Loucy (cell line): ENCODE results near the gene ZNF407.

Source experiments
- H2AFZ ChIP-seq: fragments of 200-600 bp; sonication (generic); 2 replicates; pipeline ENCODE4 v1.6.0; 2016; ENCODE audit warnings: antibody characterized with exemption, mild to moderate bottlenecking, low read length, moderate library complexity
- H3F3A ChIP-seq: fragments of 200-600 bp; 2 replicates; pipeline ENCODE4 v1.6.0; 2016; ENCODE audit warnings: antibody characterized with exemption, low read depth, mild to moderate bottlenecking
- H3K27me3 ChIP-seq: fragments of 200-600 bp; sonication (generic); 2 replicates; pipeline ENCODE4 v1.6.1; 2014; ENCODE audit warnings: low read length, mild to moderate bottlenecking; ENCODE audit not compliant: insufficient read depth, poor library complexity, severe bottlenecking
- H3K36me3 ChIP-seq: fragments of 200-600 bp; sonication (generic); 2 replicates; pipeline ENCODE4 v1.6.1; 2016; ENCODE audit warnings: low read length; ENCODE audit not compliant: insufficient read depth
- H3K4me1 ChIP-seq: fragments of 200-600 bp; sonication (generic); 2 replicates; pipeline ENCODE4 v1.5.1; 2014; ENCODE audit warnings: low read length, mild to moderate bottlenecking; ENCODE audit not compliant: insufficient read depth, poor library complexity, severe bottlenecking
- H3K4me2 ChIP-seq: fragments of 200-600 bp; sonication (generic); 2 replicates; pipeline ENCODE4 v1.6.0; 2014; ENCODE audit warnings: antibody characterized with exemption, low read length, low read depth, mild to moderate bottlenecking; ENCODE audit not compliant: poor library complexity, severe bottlenecking
- H3K4me3 ChIP-seq: fragments of 200-600 bp; sonication (generic); 2 replicates; pipeline ENCODE4 v1.5.1; 2014; ENCODE audit warnings: low read length, mild to moderate bottlenecking, mixed read lengths; ENCODE audit not compliant: poor library complexity, severe bottlenecking
- H3K79me2 ChIP-seq: fragments of 200-600 bp; sonication (generic); 2 replicates; pipeline ENCODE4 v1.6.1; 2014; ENCODE audit warnings: low read length; ENCODE audit not compliant: insufficient read depth
- H3K9ac ChIP-seq: fragments of 200-600 bp; sonication (generic); 2 replicates; pipeline ENCODE4 v1.6.0; 2014; ENCODE audit warnings: mild to moderate bottlenecking, low read depth, low read length, moderate library complexity; ENCODE audit not compliant: poor library complexity, severe bottlenecking
- H3K9me2 ChIP-seq: fragments of 200-600 bp; sonication (generic); replicated peaks from 2 replicates; pipeline ENCODE4 v1.6.1; 2016; ENCODE audit warnings: low read depth, low read length, mixed read lengths
- H3K9me3 ChIP-seq: fragments of 200-600 bp; sonication (generic); 2 replicates; pipeline ENCODE4 v1.6.1; 2014; ENCODE audit warnings: mild to moderate bottlenecking, antibody characterized with exemption, low read length, low read depth; ENCODE audit not compliant: insufficient read depth
- H4K20me1 ChIP-seq: fragments of 200-600 bp; sonication (generic); 2 replicates; pipeline ENCODE4 v1.6.0; 2014; ENCODE audit warnings: antibody characterized with exemption, low read length, mild to moderate bottlenecking; ENCODE audit not compliant: insufficient read depth, poor library complexity, severe bottlenecking
- EZH2phosphoT487 ChIP-seq: fragments of 200-600 bp; IDR thresholded peaks from 2 replicates; pipeline ENCODE4 v1.6.1; 2018; ENCODE audit warnings: antibody characterized with exemption, mild to moderate bottlenecking, moderate library complexity, borderline replicate concordance
- TF ChIP-seq, protein P1 (sequence below): fragments of 200-600 bp; sonication (generic); conservative IDR thresholded peaks from 2 replicates; pipeline ENCODE4 v1.5.1; 2014; ENCODE audit warnings: mild to moderate bottlenecking, antibody characterized with exemption, low read length

Gene ZNF407

GRCh38 chr18:74793746-74794145, 196.1 kb downstream of the ZNF407 start:
- Histone ChIP-seq H3K9me3 (no peaks in the 10 kb centered on the region), H3K36me3 (no peaks in the 10 kb centered on the region), H3K4me2 (no peak overlapping the region), H3K4me3 (no peak overlapping the region), H3K9ac (no peak overlapping the region), H3K4me1 (no peaks in the 10 kb centered on the region), H4K20me1 (no peaks in the 10 kb centered on the region), H2AFZ (no peak overlapping the region), H3F3A (no peaks in the 10 kb centered on the region), H3K9me2 (no peaks in the 10 kb centered on the region), H3K27me3 (no peaks in the 10 kb centered on the region), H3K79me2 (no peaks in the 10 kb centered on the region)
- TF ChIP-seq, protein P1, sequence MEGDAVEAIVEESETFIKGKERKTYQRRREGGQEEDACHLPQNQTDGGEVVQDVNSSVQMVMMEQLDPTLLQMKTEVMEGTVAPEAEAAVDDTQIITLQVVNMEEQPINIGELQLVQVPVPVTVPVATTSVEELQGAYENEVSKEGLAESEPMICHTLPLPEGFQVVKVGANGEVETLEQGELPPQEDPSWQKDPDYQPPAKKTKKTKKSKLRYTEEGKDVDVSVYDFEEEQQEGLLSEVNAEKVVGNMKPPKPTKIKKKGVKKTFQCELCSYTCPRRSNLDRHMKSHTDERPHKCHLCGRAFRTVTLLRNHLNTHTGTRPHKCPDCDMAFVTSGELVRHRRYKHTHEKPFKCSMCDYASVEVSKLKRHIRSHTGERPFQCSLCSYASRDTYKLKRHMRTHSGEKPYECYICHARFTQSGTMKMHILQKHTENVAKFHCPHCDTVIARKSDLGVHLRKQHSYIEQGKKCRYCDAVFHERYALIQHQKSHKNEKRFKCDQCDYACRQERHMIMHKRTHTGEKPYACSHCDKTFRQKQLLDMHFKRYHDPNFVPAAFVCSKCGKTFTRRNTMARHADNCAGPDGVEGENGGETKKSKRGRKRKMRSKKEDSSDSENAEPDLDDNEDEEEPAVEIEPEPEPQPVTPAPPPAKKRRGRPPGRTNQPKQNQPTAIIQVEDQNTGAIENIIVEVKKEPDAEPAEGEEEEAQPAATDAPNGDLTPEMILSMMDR = no peak
- TF ChIP-seq EZH2phosphoT487 = no peak

DNA sequence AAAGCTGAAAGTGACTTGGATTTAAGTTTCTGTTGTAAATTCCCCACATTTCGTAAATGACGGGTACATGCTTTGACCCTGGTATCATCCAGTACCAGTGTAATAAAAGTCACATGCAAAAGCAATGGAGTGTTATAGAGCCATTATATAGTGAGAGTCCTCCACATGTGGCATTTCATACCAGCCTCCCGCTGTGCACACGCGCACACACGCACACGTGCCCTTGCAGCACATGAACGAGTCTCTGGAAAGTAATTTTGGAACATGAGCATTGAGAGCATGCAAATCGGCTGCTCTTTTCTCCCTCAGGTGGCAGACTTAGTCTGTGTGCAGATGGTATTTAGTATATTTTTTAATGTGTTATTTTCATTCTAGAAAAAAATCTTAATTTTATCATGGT, 198.1 kb downstream of the ZNF407 start:
- Histone ChIP-seq H3K79me2 (no peaks in the 10 kb centered on the region), H3K4me1 (no peaks in the 10 kb centered on the region)

DNA sequence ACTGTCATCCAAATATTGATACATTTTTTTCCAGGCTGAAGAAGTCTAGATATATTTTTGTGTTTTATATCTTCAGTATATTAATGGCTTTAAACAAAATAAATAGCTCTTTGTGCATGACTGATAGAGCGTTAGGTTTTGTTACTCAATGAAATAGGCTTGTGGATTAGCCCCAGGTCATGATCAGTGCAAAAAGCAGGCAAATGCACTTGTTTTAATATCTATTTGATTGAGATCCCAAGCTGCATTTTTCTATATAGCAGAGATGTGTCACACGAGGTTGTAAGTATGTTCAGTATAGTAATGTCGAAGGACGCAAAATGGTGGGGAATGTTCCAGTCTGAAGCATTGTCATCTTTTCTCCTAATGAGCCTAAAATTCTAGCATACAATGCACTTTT, 198.5 kb downstream of the ZNF407 start:
- no peak overlapping the region for H3K4me3 ChIP-seq
- H3K79me2 ChIP-seq = no peaks in the 10 kb centered on the region
- H3K36me3 ChIP-seq = no peaks in the 10 kb centered on the region
- H3K9me2 ChIP-seq = no peaks in the 10 kb centered on the region
- no peaks in the 10 kb centered on the region for H3K4me1 ChIP-seq
- no peaks in the 10 kb centered on the region for H3K27me3 ChIP-seq
- TF ChIP-seq, protein P1 = no peak
- no peak for TF ChIP-seq EZH2phosphoT487
- H4K20me1 ChIP-seq = no peaks in the 10 kb centered on the region
- H3K9me3 ChIP-seq = no peaks in the 10 kb centered on the region
- no peak overlapping the region for H3K9ac ChIP-seq
- H3F3A ChIP-seq = no peaks in the 10 kb centered on the region
- H3K4me2 ChIP-seq = no peak overlapping the region
- H2AFZ ChIP-seq = no peak overlapping the region

More for the DNA sequence above, 198.1 kb downstream of the ZNF407 start:
- TF ChIP-seq EZH2phosphoT487 = no peak
- TF ChIP-seq, protein P1 = no peak
- H3K9me3 ChIP-seq = no peaks in the 10 kb centered on the region
- no peaks in the 10 kb centered on the region for H3K36me3 ChIP-seq
- H2AFZ ChIP-seq = no peak overlapping the region
- H3K4me2 ChIP-seq = no peak overlapping the region
- H3K9me2 ChIP-seq = no peaks in the 10 kb centered on the region
- no peaks in the 10 kb centered on the region for H3F3A ChIP-seq
- H3K27me3 ChIP-seq = no peaks in the 10 kb centered on the region
- H4K20me1 ChIP-seq = no peaks in the 10 kb centered on the region
- no peak overlapping the region for H3K9ac ChIP-seq
- no peak overlapping the region for H3K4me3 ChIP-seq
